ENCODE measurements around the gene PSPC1. TPM values are rescaled to one million over a fixed set of nuclear protein-coding genes. Genes with fewer than 3 reads are reported as not detected.

PSPC1 gene
- total RNA-seq, 1 donor from 2014 or later, result 57.5 TPM

DNA sequence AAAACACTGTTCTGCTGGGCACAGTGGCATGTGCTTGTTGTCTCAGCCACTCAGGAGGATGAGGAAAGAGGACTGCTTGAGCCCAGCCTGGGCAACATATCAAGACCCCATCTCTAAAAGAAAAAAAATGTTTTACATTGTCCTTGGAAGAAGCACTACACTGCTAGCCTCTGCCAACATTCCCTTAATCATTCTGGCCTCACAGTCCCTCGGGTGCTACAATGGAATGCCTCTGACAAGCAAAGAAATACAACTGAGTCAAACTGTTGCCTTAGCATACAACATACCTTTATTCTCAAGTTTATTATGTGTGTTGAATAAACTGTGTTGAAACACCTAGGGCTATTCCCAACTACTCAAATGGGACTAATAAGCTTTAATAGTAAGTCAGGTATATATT lies 56.1 kb downstream of the PSPC1 start:
- H3K27ac ChIP-seq (ENCODE audit: low read depth, low read length), result no peak overlapping the region
- no peak overlapping the region for H3K4me3 ChIP-seq (ENCODE audit: insufficient read depth, low read depth, low read length)
- H3K9me3 ChIP-seq (ENCODE audit: insufficient read depth, low read depth, low read length), result no peaks in the 10 kb centered on the region
- Mint-ChIP-seq H3K36me3 (ENCODE audit: low read depth, unreplicated experiment) (peaks cover 11% of the 10 kb centered on the region), H3K27ac (ENCODE audit: unreplicated experiment) (no peak overlapping the region), H3K4me1 (ENCODE audit: low read depth, unreplicated experiment) (no peaks in the 10 kb centered on the region), H3K4me3 (ENCODE audit: unreplicated experiment) (no peak overlapping the region), H3K27me3 (ENCODE audit: low read depth, unreplicated experiment) (no peaks in the 10 kb centered on the region), H3K9me3 (ENCODE audit: unreplicated experiment) (no peaks in the 10 kb centered on the region)
- H4K20me1 ChIP-seq (ENCODE audit: insufficient read depth, low read length), result peaks cover 26% of the 10 kb centered on the region
- no peaks in the 10 kb centered on the region for H3K27me3 ChIP-seq (ENCODE audit: insufficient read depth, low read length)
- no peak overlapping the region for H3K4me2 ChIP-seq (ENCODE audit: low read length)
- peaks cover 58% of the 10 kb centered on the region for H3K79me2 ChIP-seq (ENCODE audit: insufficient read depth, low read length)
- H3K9ac ChIP-seq (ENCODE audit: low read length), result no peak overlapping the region
- no peaks in the 10 kb centered on the region for H3K4me1 ChIP-seq (ENCODE audit: insufficient read depth, low read length)
- TF ChIP-seq, protein P1, sequence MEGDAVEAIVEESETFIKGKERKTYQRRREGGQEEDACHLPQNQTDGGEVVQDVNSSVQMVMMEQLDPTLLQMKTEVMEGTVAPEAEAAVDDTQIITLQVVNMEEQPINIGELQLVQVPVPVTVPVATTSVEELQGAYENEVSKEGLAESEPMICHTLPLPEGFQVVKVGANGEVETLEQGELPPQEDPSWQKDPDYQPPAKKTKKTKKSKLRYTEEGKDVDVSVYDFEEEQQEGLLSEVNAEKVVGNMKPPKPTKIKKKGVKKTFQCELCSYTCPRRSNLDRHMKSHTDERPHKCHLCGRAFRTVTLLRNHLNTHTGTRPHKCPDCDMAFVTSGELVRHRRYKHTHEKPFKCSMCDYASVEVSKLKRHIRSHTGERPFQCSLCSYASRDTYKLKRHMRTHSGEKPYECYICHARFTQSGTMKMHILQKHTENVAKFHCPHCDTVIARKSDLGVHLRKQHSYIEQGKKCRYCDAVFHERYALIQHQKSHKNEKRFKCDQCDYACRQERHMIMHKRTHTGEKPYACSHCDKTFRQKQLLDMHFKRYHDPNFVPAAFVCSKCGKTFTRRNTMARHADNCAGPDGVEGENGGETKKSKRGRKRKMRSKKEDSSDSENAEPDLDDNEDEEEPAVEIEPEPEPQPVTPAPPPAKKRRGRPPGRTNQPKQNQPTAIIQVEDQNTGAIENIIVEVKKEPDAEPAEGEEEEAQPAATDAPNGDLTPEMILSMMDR (IDR thresholded peaks at IDR 0.05; ENCODE audit: insufficient read depth, low read depth, low read length), result no peak
- TF ChIP-seq EZH2 (IDR thresholded peaks at IDR 0.05; ENCODE audit: insufficient read depth, low read length), result no peak
- DNase-seq (ENCODE audit: low read depth), result no peak
- FAIRE-seq, result no peak
- peaks cover 22% of the 10 kb centered on the region for H3K36me3 ChIP-seq (ENCODE audit: insufficient read depth, low read length)
- H2AFZ ChIP-seq (ENCODE audit: low read depth, low read length), result no peak overlapping the region

DNA sequence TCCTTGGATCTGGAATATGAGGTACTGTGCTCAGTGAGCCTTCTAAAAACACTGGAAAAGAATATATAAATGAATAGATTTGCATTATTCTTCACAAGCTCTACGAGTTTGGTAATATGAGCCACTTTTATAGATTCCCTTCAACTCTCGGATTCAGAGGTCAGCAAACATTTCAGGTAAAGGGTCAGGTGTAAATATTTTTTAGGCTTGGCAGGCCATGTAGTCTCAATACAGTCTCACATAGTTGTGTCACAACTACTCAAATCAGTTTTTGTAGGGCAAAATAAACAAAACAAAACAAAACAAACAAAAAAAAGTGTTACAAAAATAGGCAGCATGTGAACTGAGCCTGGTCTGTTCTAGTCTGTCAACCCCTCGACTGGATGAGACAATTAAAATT lies 57.4 kb downstream of the PSPC1 start:
- Histone ChIP-seq H3K9ac (ENCODE audit: low read length) (no peak overlapping the region), H3K9me3 (ENCODE audit: insufficient read depth, low read depth, low read length) (no peaks in the 10 kb centered on the region), H3K79me2 (ENCODE audit: insufficient read depth, low read length) (peaks cover 59% of the 10 kb centered on the region), H3K36me3 (ENCODE audit: insufficient read depth, low read length) (peaks cover 22% of the 10 kb centered on the region), H3K27ac (ENCODE audit: low read depth, low read length) (no peak overlapping the region), H3K4me1 (ENCODE audit: insufficient read depth, low read length) (no peaks in the 10 kb centered on the region), H3K4me2 (ENCODE audit: low read length) (no peak overlapping the region), H3K27me3 (ENCODE audit: insufficient read depth, low read length) (no peaks in the 10 kb centered on the region), H4K20me1 (ENCODE audit: insufficient read depth, low read length) (peaks cover 15% of the 10 kb centered on the region), H2AFZ (ENCODE audit: low read depth, low read length) (no peak overlapping the region), H3K4me3 (ENCODE audit: insufficient read depth, low read depth, low read length) (no peak overlapping the region)
- Mint-ChIP-seq H3K4me3 (ENCODE audit: unreplicated experiment) (no peak overlapping the region), H3K36me3 (ENCODE audit: low read depth, unreplicated experiment) (peaks cover 12% of the 10 kb centered on the region), H3K27ac (ENCODE audit: unreplicated experiment) (no peak overlapping the region), H3K27me3 (ENCODE audit: low read depth, unreplicated experiment) (no peaks in the 10 kb centered on the region), H3K9me3 (ENCODE audit: unreplicated experiment) (no peaks in the 10 kb centered on the region), H3K4me1 (ENCODE audit: low read depth, unreplicated experiment) (no peaks in the 10 kb centered on the region)
- DNase-seq (ENCODE audit: low read depth), result no peak
- FAIRE-seq, result no peak
- TF ChIP-seq EZH2 (IDR thresholded peaks at IDR 0.05; ENCODE audit: insufficient read depth, low read length), result no peak

DNA sequence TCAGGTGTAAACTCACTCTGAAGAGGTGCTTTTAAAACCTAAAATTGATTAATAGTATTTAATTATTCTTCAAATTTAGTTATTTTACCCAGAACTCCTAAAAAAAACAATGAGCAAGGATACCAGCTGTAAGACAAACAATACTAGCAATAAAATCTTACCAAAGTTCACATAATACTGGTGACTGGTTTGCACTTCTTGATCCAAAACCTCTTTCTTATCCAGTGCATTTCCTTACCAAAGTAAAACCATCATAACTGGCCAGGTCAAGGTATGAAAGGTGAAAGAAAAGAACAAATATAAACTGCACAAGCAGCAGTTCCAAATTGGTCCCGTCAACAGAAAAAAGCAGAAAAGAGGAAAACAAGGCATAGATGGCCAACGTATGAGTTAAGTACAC lies 62.7 kb downstream of the PSPC1 start:
- no peaks in the 10 kb centered on the region for H3K4me1 ChIP-seq (ENCODE audit: insufficient read depth, low read length)
- H3K4me3 ChIP-seq (ENCODE audit: insufficient read depth, low read depth, low read length), result no peak overlapping the region
- no peak overlapping the region for H3K9ac ChIP-seq (ENCODE audit: low read length)
- no peaks in the 10 kb centered on the region for H3K27me3 Mint-ChIP-seq (ENCODE audit: low read depth, unreplicated experiment)
- no peak overlapping the region for H3K27ac Mint-ChIP-seq (ENCODE audit: unreplicated experiment)
- H3K79me2 ChIP-seq (ENCODE audit: insufficient read depth, low read length), result peaks cover 46% of the 10 kb centered on the region
- H2AFZ ChIP-seq (ENCODE audit: low read depth, low read length), result no peak overlapping the region
- H3K4me3 Mint-ChIP-seq (ENCODE audit: unreplicated experiment), result no peak overlapping the region
- FAIRE-seq (no peak), DNase-seq (ENCODE audit: low read depth) (no peak)
- TF ChIP-seq, protein P1 (IDR thresholded peaks at IDR 0.05; ENCODE audit: insufficient read depth, low read depth, low read length), result no peak
- no peak for TF ChIP-seq EZH2 (IDR thresholded peaks at IDR 0.05; ENCODE audit: insufficient read depth, low read length)
- H3K4me1 Mint-ChIP-seq (ENCODE audit: low read depth, unreplicated experiment), result no peaks in the 10 kb centered on the region
- peaks cover 5% of the 10 kb centered on the region for H3K36me3 Mint-ChIP-seq (ENCODE audit: low read depth, unreplicated experiment)
- no peaks in the 10 kb centered on the region for H3K9me3 ChIP-seq (ENCODE audit: insufficient read depth, low read depth, low read length)
- H3K27ac ChIP-seq (ENCODE audit: low read depth, low read length), result no peak overlapping the region
- no peaks in the 10 kb centered on the region for H3K27me3 ChIP-seq (ENCODE audit: insufficient read depth, low read length)
- H4K20me1 ChIP-seq (ENCODE audit: insufficient read depth, low read length), result peaks cover 11% of the 10 kb centered on the region
- H3K9me3 Mint-ChIP-seq (ENCODE audit: unreplicated experiment), result no peaks in the 10 kb centered on the region
- peaks cover 3% of the 10 kb centered on the region for H3K36me3 ChIP-seq (ENCODE audit: insufficient read depth, low read length)
- H3K4me2 ChIP-seq (ENCODE audit: low read length), result no peak overlapping the region
